Head of caudate nucleus (tissue), 42 donors: ENCODE data around the gene NIPA2.
"Not testable (repeated sequence)": the region's sequence is repeated elsewhere in the genome, so short reads cannot be mapped to it uniquely, and the experiment has no call there.

Experiments
- DNase-seq, 42 donors: peaks; one replicate each; pipeline versions ENCODE4 v3.0.0 to v3.0.0-alpha.2; 2020 to 2021; ENCODE audit warnings: mixed read lengths in 7 of 42
- intact Hi-C: fragments of 100-400 bp; cut with DNase I; formaldehyde crosslinking; loops from one replicate; pipeline ENCODE4 v1.15.0; 2022

The NIPA2 gene

DNA sequence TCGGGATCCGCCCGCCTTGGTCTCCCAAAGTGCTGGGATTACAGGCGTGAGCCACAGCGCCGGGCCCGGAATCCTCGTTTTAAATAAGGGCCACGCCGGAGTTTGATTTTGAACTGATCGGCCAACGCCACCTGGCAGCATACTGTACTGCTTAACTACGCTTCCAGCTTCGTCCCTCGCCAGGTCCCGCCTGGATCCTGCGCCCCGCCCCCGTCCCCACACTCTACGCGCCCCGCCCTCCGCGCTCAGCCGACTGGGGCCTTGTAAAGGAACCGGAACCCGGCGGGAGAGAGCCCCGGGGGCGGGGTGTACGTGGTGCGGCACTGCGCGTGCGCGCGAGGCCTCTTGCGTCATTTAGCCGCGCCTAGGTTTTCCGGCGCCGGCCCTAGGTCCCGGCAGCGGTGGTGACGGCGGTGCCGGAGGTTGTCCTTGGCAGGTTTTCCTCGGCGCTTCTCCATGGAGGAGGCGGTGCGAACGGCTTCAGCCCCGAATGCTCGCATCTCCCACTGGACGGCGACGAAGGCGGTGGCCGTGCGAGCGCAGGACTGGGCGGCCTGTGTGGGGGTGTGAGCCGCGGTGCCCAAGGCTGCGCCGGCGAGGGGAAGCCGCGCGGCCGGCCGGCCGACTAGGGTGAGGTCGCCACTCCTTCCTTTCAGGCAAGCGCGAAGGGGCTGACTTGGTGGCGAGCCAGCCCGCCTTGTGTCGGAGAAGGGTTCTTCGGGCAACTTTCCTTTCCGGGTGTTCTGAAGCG is at the start of gene NIPA2:
NIPA2 (plus strand) TSS at position 375 of the 751 bp plus-strand sequence. CDS start 13,066 bp downstream, outside the sequence.
- DNase-seq = peak; percentile 90 to 99 (median 97)
- intact Hi-C loops = loop anchor here (2.0 kb wide), 1 partner anchor 52 kb away; the partner anchor contains the start of gene NIPA1

DNA sequence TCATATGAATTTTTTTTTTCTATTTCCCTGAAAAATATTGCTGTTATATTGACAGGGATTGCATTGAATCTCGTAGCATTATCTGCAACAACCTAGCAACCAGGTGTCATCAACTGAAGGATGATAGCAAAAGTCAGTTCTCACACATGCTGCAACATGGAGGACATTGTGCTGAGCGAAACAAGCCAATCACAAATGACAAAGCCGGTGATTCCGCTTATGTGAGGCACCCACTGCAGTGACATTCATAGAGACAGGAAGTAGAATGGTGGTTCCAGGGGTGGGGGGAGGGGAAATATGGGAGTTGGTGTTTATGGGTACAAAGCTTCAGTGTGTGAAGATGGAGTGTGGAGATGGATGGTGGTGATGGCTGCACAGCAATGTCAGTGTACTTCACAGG is 44.4 kb upstream of the NIPA2 start:
- DNase-seq = no peak
- intact Hi-C loops = no loop called here

DNA sequence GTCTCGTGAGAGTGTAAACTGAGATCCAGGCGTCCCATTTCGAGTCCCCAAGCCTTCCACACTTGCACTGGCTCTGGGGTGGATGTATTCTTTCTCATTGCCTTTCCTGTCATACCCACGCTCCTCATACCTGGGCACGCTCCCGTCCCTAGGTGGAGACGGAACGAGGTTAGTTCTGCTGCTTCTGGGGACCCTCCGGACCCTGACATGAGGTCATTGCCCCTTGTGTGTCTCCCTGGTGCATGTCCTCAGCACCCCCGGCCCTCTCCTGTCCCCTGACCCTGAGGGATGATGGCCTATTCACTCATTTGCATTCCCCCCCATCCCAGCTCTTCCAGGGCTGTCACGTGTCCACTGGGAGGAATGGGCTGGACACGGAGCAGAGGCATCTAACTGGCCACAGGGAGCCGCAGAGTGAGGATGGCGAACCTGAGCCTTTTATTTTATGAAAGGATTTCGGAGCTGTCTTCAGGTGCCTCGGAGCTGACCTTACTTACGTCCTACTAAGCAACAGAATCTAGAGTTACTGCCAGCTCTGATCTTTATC is 43.8 kb upstream of the NIPA2 start:
- intact Hi-C loops = no loop called here
- no peak for DNase-seq

DNA sequence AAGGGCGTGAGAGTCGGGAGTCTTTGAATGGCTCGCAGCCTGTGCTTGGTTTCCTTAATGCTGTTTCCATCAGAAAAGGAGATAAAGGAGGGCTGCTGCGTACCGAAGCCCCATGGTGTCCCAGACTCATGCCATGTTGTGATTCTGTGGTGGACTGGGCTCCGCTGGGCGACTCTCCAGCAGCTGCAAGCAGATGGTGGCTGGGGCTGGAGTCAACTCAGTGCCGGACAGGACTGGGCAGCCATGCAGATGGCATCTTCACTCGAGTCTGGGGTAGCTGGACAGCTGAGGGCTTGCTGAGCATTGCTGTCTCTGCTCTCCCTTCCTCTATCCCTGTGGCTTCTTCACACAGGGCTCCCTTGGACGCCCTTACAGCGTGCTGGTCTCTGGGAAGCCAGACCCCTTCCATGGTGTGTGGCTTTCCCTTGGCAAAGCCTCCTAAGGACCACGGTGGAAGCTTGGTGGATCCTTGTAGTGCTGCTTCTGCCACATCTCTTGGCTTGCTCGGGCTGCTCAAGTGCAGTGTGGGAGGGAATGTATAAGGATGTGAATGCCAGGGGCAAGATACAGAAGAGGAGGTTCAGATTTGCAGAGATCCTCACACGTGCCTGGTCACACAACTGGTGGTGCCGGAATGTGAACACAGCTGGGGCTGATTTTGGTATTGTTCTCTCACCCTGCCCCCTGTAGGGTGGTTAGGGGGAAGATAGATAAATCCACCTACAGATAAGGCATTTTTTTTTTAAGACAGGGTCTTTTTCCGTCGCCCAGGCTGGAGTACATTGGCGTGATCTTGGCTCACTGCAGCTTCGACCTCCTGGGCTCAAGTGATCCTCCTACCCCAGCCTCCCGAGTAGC is 43.0 kb upstream of the NIPA2 start:
- DNase-seq = peak in 1 of 42 donors; percentile 27
- intact Hi-C loops = no loop called here

DNA sequence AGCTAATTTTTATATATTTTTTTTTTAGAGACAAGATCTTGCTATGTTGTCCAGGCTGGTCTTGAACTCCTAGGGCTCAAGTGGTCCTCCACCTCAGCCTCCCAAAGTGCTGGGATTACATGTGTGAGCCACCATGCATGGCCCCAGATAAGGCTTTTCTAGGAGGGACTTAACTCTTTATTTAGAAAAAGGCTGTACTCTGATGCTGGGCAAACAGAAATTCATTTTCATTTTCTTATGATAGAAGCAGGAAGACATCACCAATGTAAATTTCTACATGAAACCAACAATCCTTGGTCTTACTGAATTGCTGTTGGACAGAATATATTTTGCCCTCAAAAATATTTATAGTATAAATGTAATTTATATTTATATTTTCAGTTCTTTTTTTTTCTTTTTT is 42.4 kb upstream of the NIPA2 start:
- no peak for DNase-seq
- intact Hi-C loops = no loop called here

DNA sequence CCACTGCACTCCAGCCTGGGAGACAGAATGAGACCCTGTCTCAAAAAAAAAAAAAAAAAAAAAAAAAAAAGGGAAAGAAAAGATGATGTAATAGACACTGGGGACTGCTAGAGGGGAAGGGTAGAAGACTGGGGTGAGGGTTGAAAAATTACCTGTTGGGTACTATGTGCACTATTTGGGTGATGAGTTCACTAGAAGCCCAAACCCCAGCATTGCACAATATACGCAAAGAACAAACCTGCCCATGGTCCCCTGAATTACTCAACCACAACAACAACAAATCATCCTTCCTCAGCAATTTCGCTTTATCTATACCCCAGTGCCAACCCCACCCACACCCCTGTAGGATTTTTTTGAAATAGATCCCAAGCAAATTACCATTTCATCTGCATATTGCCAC is 38.6 kb upstream of the NIPA2 start:
- peak in 1 of 42 donors; percentile 1 for DNase-seq
- intact Hi-C loops = no loop called here

DNA sequence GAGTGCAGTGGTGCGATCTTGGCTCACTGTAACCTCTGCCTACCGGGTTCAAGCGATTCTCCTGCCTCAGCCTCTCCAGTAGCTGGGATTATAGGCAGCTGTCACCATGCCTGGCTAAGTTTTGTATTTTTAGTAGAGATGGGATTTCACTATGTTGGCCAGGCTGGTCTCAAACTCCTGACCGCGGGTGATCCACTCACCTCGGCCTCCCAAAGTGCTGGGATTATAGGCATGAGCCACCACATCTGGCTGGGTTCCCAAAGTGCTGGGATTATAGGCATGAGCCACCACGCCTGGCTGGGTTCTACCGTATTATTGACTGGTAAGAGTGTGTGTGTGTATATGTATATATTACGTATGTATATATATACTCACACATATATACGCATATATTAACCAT is 35.5 kb upstream of the NIPA2 start:
- DNase-seq = peak in 1 of 42 donors; percentile 7

DNA sequence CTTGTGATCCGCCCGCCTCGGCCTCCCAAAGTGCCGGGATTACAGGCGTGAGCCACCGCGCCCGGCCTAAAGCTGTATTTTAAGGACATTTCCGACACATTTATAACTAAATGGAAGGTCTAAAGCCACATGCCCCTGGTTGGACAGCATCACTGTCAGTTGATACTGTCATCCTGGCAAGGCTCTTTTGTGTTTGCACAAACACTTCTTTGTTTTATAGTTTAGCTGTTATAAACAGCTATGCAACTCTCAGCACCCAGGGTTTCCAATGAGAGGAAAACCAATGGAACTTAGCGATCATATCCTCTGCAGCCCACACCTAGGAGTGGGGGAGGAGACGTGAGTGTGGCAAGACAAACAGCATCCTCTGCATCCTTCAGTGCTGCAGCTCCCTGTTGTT is 32.3 kb upstream of the NIPA2 start:
- intact Hi-C loops = no loop called here
- DNase-seq = peak in 29 of 42 donors; percentile 14 to 83 (median 53)

More for the DNA sequence above, 35.5 kb upstream of the NIPA2 start:
- intact Hi-C loops = not testable (repeated sequence)

DNA sequence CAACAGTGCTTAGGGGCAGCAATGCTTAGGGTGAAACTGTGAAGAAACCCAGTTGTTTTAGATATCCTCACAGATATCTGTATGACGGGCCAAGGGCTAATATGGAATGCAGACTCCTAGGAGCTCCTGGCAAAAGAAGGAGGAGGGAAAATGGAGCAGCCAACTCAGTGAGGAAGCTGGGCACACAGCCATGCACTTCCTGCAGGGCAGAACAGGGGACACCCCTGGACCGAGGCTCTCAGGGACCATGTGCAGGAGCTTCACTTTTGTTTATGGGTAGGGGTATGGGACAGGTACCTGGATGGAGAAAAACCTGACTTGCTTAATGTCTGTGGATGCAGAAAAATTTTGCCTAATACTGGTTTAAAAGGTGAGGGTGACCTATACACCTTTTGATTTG is 31.8 kb upstream of the NIPA2 start:
- DNase-seq = peak in 24 of 42 donors; percentile 15 to 71 (median 38)
- intact Hi-C loops = no loop called here

DNA sequence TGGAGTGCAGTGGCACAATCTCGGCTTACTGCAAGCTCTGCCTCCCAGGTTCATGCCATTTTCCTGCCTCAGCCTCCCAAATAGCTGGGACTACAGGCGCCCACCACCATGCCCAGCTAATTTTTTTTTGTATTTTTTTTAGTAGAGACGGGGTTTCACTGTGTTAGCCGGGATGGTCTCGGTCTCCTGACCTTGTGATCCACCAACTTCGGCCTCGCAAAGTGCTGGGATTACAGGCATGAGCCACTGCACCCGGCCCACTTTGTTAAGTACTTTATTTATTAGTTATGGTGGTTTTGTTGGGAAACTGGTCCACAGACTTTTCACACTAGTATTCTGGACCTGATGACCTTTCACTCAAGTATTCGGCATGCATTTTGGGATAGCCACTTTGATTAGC is 30.6 kb upstream of the NIPA2 start:
- intact Hi-C loops = not testable (repeated sequence)

DNA sequence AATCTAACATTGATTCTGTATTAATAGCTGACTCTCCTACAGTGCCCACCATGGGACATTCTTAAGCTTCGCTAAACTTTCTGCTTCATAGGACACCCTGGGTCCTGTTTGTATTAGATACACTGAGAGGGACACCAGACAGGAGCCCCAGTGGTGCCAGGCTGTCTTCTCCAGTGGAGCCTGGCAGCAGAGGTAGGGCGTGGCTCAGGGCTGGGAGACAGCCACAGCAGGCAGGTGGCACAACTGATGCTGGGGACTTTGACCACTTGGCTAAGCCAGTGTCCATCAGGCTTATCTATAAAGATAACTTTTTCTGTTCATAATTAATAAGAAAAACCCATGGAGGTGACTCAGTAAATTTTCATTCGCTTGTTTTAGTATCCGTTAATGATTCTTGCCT is 30.2 kb upstream of the NIPA2 start:
- intact Hi-C loops = no loop called here
- peak in 1 of 42 donors; percentile 2 for DNase-seq

More for the DNA sequence above, 30.6 kb upstream of the NIPA2 start:
- peak in 2 of 42 donors; percentile 16 to 22 for DNase-seq

DNA sequence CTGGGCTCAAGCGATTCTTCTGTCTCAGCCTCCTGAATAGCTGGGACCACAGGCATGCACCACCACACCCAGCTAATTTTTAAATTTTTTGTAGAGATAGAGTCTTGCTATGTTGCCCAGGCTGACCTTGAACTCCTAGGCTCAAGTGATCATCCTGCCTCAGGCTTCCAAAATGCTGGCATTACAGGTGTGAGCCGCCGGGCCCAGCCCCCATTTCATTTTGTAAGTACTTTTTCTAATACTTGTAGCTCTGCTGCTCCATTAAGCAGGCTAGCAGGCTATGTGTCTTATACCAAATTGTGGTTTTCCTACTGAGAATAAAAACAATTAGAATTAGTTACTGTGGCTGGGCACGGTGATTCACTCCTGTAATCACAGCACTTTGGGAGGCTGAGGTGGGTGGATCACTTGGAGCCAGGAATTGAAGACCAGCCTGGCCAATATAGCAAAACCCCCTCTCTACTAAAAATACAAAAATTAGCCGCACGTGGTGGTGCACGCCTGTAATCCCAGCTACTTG is 29.6 kb upstream of the NIPA2 start:
- no peak for DNase-seq
- intact Hi-C loops = no loop called here

DNA sequence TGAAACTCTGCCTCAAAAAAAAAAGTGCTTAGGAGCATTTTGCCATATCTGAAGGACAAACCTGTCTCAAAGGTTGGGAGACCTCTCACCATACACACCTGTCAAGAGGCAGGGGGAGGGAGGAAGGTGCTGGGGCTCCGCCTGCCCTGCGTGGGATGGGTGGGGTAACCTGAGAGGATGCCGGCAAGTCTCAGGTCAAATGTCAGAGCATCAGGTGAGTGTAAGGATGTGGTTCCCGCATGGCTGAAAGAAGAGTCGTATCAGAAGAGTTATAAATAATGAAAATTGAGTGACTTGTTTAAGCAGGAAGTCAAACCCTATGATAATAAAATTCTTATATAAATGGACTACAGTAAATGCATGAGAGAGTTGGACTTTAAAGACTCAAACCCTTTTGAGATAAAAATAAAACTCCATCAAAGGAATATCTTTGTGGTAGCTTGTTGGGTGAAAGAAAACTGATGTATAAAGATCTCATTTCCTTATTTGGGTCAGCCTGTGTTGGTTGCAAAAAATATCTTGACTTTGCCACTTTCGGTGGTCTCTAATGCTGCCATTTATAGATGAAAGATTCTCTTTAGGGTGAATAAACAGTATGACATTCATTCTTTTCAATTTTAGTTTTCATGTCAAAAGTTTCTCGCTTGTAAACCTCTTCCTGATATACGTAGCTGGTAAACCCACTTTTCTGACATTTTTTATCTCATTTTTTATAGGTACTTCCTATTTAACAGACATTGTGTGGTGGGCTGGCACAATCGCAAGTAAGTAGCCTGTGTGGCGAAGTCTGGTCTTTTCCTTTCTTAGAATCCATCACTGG is 28.2 kb upstream of the NIPA2 start:
- DNase-seq = no peak
- intact Hi-C loops = no loop called here

DNA sequence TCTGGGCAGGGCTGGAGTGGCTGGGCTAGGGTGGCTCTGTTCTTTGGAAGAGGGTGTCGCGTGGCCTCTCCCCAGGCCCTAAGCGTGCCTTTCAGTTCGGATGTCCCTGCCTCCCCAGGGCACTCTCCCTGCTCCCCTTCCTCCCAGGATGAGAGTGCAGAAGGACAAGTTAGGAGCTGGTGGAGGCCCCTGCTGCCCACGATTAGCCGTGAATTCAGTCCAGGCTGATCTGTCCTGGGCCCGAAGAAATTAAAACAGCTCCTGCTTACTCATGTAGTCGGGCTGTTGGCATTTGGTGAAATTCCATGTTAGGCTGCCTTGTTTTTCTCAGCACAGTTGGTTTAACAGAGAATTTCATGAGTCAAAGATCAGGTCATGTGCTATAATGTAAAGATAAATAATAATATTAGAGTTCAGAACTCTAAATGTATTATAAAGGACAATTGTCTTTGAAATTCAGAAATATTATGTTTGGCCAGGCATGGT is 27.6 kb upstream of the NIPA2 start:
- no peak for DNase-seq
- intact Hi-C loops = no loop called here

DNA sequence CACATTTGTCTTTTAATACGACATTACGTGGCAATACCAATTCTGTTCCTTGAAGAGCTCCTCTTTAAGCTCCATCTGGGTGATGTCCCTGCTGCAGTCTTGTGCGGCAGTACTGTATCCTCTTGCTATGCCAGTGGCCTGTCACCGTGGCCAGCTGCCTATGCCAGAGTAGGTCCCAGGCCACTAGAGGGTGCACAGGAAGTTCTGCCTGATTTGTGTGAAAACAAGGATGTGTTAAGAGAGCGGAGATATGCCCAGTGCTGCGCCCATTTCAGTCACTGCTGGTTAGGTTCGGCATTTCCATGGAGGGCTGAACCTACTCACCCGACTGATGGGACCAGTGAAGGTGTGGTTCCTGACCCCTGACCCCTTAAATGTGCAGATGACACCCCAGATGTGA is 26.8 kb upstream of the NIPA2 start:
- intact Hi-C loops = no loop called here
- peak in 41 of 42 donors; percentile 52 to 92 (median 79) for DNase-seq

DNA sequence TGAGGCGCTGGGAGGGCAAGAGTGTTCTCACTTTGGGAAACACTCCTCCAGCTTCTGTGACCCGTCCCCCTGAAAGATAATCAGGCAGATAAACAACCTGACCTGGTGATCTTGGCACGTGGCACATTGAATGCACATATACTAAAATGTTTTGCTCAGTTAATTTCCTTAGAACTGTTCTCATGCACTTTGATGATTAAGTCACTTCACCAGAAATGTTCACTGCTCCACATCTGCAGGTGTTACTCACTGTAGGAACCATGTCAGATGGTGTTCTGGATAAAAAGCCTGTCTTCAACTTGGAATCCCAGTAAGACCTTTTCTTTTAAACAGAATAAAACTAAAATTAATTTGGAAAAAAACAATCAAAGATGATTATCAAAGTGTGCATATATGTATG is 24.6 kb upstream of the NIPA2 start:
- DNase-seq = no peak
- intact Hi-C loops = no loop called here

DNA sequence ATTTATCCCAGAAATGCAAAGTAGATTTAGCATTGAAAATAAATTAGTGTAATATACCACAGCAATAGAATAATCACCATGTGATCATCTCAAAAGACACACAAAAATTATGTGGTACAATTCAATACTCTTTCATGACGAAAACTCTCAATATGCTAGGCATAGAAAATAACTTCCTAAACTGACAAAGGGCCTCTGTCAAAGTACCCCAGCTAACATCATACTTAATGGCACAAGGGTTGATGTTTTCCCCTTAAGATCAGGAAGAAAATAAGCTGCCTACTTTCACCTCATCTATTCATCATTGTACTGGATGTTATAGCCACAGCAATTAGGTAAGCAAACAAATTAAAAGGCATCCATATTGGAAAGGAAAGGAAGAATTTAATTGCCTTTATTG is 22.7 kb upstream of the NIPA2 start:
- DNase-seq = no peak
- intact Hi-C loops = no loop called here

DNA sequence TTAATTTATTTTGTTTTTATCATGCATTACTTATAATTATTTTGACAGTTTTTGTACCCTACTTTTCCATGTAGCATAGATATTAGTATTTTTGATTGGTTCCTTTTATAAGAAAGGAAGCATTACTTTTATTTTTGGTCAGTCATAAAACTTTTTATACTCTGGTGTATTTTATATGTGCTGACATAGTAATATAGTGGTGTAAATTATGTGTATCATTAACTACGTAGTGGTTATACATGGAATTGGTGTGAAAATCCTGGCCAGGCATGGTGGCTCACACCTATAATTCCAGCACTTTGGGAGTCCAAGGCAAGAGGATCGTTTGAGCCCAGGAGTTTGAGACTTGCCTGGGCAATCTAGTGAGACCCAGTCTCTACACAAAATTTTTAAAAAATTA is 18.8 kb upstream of the NIPA2 start:
- DNase-seq = no peak
- intact Hi-C loops = no loop called here
